ENCODE measurements around the gene KCNG3. TPM values are rescaled to one million over a fixed set of nuclear protein-coding genes. Genes with fewer than 3 reads are reported as not detected.

KCNG3 gene
- total RNA-seq, 1 experiment from 2014 or later = not detected

- no peaks in the 10 kb centered on the region for H3K9me3 Mint-ChIP-seq (ENCODE audit: unreplicated experiment)
- no peak for DNase-seq (ENCODE audit: unreplicated experiment)
- POLR2A ChIA-PET = interaction anchor here (0.7 kb wide), 1 partner anchor 65 kb away, joined by 3 read pairs; no protein-coding TSS in a partner anchor
- no TSS peak for BruUV-seq (replicated peaks)
- H3K4me3 Mint-ChIP-seq (ENCODE audit: unreplicated experiment) = no peak overlapping the region
- TF ChIP-seq, protein P1, sequence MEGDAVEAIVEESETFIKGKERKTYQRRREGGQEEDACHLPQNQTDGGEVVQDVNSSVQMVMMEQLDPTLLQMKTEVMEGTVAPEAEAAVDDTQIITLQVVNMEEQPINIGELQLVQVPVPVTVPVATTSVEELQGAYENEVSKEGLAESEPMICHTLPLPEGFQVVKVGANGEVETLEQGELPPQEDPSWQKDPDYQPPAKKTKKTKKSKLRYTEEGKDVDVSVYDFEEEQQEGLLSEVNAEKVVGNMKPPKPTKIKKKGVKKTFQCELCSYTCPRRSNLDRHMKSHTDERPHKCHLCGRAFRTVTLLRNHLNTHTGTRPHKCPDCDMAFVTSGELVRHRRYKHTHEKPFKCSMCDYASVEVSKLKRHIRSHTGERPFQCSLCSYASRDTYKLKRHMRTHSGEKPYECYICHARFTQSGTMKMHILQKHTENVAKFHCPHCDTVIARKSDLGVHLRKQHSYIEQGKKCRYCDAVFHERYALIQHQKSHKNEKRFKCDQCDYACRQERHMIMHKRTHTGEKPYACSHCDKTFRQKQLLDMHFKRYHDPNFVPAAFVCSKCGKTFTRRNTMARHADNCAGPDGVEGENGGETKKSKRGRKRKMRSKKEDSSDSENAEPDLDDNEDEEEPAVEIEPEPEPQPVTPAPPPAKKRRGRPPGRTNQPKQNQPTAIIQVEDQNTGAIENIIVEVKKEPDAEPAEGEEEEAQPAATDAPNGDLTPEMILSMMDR (IDR thresholded peaks at IDR 0.05; ENCODE audit: unreplicated experiment) = no peak
- no peaks in the 10 kb centered on the region for H3K4me1 Mint-ChIP-seq (ENCODE audit: insufficient read depth, unreplicated experiment)
- CTCF ChIA-PET = no interaction called here
- intact Hi-C loops (cut with micrococcal nuclease) = no loop called here
- H3K36me3 Mint-ChIP-seq (ENCODE audit: insufficient read depth, unreplicated experiment) = no peaks in the 10 kb centered on the region
- peaks cover 2% of the 10 kb centered on the region for H3K27me3 Mint-ChIP-seq (ENCODE audit: insufficient read depth, unreplicated experiment)
- H3K27ac Mint-ChIP-seq (ENCODE audit: low read depth, unreplicated experiment) = no peak overlapping the region
Observed at GRCh38 chr2:42449163-42450087, 44.4 kb downstream of the KCNG3 start.

- no peaks in the 10 kb centered on the region for H3K9me3 Mint-ChIP-seq (ENCODE audit: unreplicated experiment)
- H3K27me3 Mint-ChIP-seq (ENCODE audit: insufficient read depth, unreplicated experiment) = peaks cover 14% of the 10 kb centered on the region
- H3K27ac Mint-ChIP-seq (ENCODE audit: low read depth, unreplicated experiment) = no peak overlapping the region
- POLR2A ChIA-PET = no interaction called here
- no peak for DNase-seq (ENCODE audit: unreplicated experiment)
- no peaks in the 10 kb centered on the region for H3K4me1 Mint-ChIP-seq (ENCODE audit: insufficient read depth, unreplicated experiment)
- no peak overlapping the region for H3K4me3 Mint-ChIP-seq (ENCODE audit: unreplicated experiment)
- TF ChIP-seq, protein P1 (IDR thresholded peaks at IDR 0.05; ENCODE audit: unreplicated experiment) = no peak
- H3K36me3 Mint-ChIP-seq (ENCODE audit: insufficient read depth, unreplicated experiment) = no peaks in the 10 kb centered on the region
- CTCF ChIA-PET = no interaction called here
- BruUV-seq (replicated peaks) = no TSS peak
- intact Hi-C loops (cut with micrococcal nuclease) = no loop called here
Observed at GRCh38 chr2:42448163-42448562, 45.6 kb downstream of the KCNG3 start.

DNA sequence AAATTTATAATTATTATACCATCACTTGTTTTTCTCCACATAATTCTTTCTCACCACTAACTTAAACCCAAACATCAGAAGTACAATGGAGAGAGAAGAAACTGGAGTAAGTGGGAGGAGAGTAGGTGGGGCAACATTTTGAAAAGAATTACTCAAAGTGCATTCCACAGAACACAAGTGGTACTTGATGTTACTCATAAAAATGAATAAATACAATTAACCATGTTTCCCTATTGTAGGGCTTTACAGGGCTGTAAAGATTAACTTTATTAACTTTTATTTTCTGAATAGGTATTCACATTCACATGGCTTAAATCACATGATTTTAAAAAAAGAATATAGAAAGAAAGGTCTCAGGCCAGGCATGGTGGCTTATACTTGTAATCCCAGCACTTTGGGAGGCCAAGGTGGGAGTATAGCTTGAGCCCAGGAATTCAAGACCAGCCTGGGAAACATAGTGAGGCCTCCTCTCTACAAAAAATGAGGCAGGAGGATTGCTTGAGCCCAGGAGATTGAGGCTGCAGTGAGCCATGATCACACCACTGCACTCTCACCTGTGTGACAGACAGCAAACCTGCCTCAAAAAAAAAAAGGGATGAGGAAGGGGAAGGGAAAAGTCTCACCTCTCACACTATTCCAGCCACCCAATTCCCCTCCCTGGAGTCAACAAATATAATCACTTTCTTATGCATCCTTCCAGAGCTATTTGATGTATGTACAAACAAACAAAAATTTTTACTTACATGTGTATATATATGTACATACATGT is 47.1 kb downstream of the KCNG3 start:
- ChIA-PET CTCF (interaction anchor here (0.6 to 1.0 kb wide), 2 partner anchors 54 to 221 kb away, joined by 3 read pairs; no protein-coding TSS in a partner anchor), POLR2A (interaction anchor here (0.6 to 0.7 kb wide), 2 partner anchors 197 to 275 kb away, joined by 3 read pairs; no protein-coding TSS in a partner anchor)
- no TSS peak for BruUV-seq (replicated peaks)
- H3K36me3 Mint-ChIP-seq (ENCODE audit: insufficient read depth, unreplicated experiment) = no peaks in the 10 kb centered on the region
- H3K4me3 Mint-ChIP-seq (ENCODE audit: unreplicated experiment) = no peak overlapping the region
- H3K4me1 Mint-ChIP-seq (ENCODE audit: insufficient read depth, unreplicated experiment) = no peaks in the 10 kb centered on the region
- H3K27me3 Mint-ChIP-seq (ENCODE audit: insufficient read depth, unreplicated experiment) = peaks cover 23% of the 10 kb centered on the region
- TF ChIP-seq, protein P1 (IDR thresholded peaks at IDR 0.05; ENCODE audit: unreplicated experiment) = no peak
- H3K9me3 Mint-ChIP-seq (ENCODE audit: unreplicated experiment) = no peaks in the 10 kb centered on the region
- no peak overlapping the region for H3K27ac Mint-ChIP-seq (ENCODE audit: low read depth, unreplicated experiment)
- DNase-seq (ENCODE audit: unreplicated experiment) = no peak
- intact Hi-C loops (cut with micrococcal nuclease) = no loop called here

- ChIA-PET POLR2A (no interaction called here), CTCF (no interaction called here)
- H3K9me3 Mint-ChIP-seq (ENCODE audit: unreplicated experiment) = no peaks in the 10 kb centered on the region
- BruUV-seq (replicated peaks) = no TSS peak
- no peaks in the 10 kb centered on the region for H3K4me1 Mint-ChIP-seq (ENCODE audit: insufficient read depth, unreplicated experiment)
- no peak for DNase-seq (ENCODE audit: unreplicated experiment)
- H3K4me3 Mint-ChIP-seq (ENCODE audit: unreplicated experiment) = no peak overlapping the region
- H3K36me3 Mint-ChIP-seq (ENCODE audit: insufficient read depth, unreplicated experiment) = no peaks in the 10 kb centered on the region
- TF ChIP-seq, protein P1 (IDR thresholded peaks at IDR 0.05; ENCODE audit: unreplicated experiment) = no peak
- no peak overlapping the region for H3K27ac Mint-ChIP-seq (ENCODE audit: low read depth, unreplicated experiment)
- intact Hi-C loops (cut with micrococcal nuclease) = no loop called here
- H3K27me3 Mint-ChIP-seq (ENCODE audit: insufficient read depth, unreplicated experiment) = peaks cover 23% of the 10 kb centered on the region
Observed at GRCh38 chr2:42443718-42444399, 49.9 kb downstream of the KCNG3 start.
